Measurements from ENCODE around the gene KLKB1. TPM values are rescaled to one million over a fixed set of nuclear protein-coding genes. Genes with fewer than 3 reads are reported as not detected.
"Not testable (repeated sequence)": the region's sequence is repeated elsewhere in the genome, so short reads cannot be mapped to it uniquely, and the experiment has no call there.

Gene KLKB1
- total RNA-seq, 1 donor from 2014 or later = not detected

GRCh38 chr4:186226521-186227189 lies 652 bp upstream of the KLKB1 start:
- DNase-seq (ENCODE audit: extremely low read depth, low read depth, low spot score) = no peak

DNA sequence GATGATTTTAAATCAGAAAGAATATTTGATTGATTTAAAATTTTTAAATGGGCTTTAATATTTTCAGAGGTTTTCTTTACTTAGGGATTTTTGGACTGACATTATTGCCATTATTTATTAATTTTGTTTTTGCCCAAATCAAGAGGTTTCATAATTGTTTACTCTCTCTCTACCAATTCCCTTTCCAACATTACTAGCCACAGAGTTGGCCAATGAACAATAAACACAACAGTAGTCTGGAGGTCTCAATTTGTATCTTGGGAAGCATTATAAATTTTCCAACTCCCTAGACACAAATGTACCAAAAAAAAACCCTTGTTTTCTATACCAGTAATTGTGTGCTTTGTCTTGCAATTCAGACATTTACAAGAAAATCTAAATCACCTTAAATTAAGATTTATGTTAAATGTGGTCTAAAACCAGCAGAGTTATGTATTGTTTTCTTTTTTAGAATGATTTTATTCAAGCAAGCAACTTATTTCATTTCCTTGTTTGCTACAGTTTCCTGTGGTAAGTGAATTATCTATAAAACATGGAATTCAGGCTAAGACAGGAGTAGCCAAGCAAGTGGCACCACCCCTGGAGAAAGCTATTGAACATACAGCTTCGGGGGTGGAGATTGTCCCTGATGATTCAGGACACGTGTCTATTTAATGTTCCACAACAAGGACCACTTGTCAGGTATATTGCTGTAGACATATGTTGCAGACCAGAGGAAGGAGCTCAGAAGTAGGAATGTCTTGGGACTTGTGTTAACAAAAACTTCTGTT lies 622 bp downstream of the KLKB1 start:
- DNase-seq (ENCODE audit: extremely low read depth, low read depth, low spot score) = no peak

GRCh38 chr4:186228514-186228894 lies 1.2 kb downstream of the KLKB1 start:
- DNase-seq (ENCODE audit: extremely low read depth, low read depth, low spot score) = no peak

- DNase-seq (ENCODE audit: extremely low read depth, low read depth, low spot score) = no peak
These were observed 7.1 kb downstream of the KLKB1 start for GRCh38 chr4:186234367-186234766.

DNA sequence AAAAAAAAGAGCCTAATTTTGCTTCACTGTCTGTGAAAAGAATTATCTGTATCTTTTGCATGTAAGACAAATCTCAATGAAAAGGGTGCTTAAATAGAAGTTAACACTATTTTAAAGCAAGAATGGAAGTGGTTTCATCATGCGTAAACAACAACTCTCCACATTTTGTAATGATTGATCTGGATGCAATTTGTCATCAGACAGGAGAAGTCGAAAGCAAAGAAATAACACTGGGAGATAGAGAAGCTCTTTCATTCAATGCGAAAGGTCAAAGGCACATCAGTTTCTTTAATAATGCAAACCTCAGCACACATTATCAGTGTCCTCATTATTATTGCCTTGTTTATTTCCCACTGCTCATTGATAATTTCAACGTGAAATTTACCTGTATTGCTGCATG lies 8.8 kb downstream of the KLKB1 start:
- DNase-seq (ENCODE audit: extremely low read depth, low read depth, low spot score) = no peak

GRCh38 chr4:186240452-186240847 lies 13.1 kb downstream of the KLKB1 start:
- DNase-seq (ENCODE audit: extremely low read depth, low read depth, low spot score) = no peak

GRCh38 chr4:186240848-186241491 lies 13.7 kb downstream of the KLKB1 start:
- no peak for DNase-seq (ENCODE audit: extremely low read depth, low read depth, low spot score)

DNA sequence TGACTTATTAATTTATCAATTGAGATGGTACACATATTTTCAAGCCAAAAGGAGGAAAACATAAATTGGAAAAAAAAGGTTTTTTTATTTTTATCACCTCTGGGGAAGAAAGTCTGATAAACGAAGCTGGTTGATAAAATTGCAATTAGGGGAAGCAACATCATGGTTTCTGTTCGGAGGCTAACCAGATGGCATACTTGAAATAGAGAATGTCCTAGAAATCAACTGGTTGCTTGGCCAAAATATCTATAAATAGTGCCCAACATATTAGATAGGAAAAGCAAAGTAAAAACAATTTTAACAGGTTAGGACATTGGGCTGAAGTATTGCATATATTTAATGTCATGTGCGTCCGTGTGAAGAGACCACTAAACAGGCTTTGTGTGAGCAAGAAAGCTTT lies 14.3 kb downstream of the KLKB1 start:
- DNase-seq (ENCODE audit: extremely low read depth, low read depth, low spot score) = no peak

- not testable (repeated sequence) for DNase-seq (ENCODE audit: extremely low read depth, low read depth, low spot score)
These were observed 14.7 kb downstream of the KLKB1 start for GRCh38 chr4:186242031-186242430.

DNA sequence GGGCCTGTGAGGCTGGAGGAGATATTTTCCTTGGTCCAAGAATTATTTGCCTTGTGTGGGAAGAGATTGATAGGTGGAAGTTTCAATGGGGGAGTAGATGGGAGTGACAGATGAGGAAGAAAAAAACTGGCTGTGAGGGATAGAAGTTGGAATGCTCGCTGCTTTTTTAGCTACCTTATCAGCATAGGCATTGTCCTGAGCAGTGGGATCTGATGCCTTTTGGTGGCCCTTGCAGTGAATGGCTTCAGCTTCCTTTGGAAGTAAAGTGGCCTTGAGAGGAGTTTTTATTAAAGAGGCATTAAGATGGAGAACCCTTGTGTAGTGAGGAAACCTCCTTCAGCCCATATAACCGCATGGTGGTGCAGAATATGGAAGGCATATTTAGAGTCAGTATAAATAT lies 16.0 kb downstream of the KLKB1 start:
- no peak for DNase-seq (ENCODE audit: extremely low read depth, low read depth, low spot score)

DNA sequence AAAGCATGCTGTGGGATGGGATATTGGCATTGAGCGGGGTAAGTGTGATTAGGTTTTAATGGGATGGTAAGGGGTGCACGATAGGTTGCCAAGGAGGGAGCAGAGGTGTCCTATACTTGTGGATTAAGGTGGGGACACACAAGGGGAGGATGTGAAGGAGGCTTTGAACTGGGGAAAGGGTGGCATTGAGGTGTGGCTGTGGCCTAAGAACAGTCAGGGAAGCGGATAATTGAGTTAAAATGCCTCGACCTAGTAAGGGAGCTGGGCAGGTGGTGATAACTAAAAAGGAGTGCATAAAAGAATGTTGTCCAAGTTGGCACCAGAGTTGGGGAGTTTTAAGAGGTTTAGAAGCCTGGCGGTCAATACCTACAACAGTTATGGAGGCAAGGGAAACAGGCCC lies 17.5 kb downstream of the KLKB1 start:
- no peak for DNase-seq (ENCODE audit: extremely low read depth, low read depth, low spot score)

DNA sequence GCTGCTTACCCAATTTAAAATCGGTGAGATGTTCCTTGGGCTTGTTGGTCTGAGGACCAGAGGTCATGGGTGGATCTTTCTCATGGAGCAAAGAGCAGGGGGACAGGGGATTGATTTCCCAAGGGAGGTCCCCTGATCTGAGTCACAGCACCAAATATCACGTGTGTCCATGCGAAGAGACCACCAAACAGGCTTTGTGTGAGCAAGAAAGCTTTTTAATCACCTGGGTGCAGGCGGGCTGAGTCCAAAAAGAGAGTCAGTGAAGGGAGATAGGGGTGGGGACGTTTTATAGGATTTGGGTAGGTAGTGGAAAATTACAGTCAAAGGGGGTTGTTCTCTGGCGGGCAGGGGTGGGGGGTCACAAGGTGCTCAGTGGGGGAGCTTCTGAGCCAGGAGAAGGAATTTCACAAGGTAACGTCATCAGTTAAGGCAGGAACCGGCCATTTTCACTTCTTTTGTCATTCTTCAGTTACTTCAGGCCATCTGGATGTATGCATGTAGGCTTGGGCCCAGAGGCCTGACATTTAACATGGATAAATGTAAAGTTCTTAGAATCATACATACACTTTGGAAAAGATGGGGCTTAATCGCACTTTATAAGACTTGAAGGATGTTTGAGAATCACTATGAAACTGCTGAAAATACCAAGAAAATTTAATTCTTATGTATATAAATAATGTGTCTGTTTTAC lies 19.9 kb downstream of the KLKB1 start:
- not testable (repeated sequence) for DNase-seq (ENCODE audit: extremely low read depth, low read depth, low spot score)

DNA sequence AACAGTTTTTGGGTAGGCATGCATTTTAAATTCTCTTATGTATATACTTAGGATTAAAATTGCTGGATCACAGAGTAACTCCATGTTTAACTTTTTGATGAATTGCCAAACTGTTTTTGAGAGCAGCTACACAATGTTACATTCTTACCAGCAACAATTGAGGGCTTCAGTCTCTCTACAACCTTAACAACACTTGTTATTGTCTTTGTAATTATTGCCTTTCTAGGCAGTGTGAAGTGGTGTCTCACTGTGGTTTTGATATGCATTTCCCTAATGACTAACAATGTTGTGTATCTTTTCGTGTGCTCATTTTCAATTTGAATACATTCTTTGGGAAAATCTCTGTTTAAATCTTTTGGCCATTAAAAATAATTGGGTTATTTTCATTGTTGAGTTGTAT lies 21.3 kb downstream of the KLKB1 start:
- DNase-seq (ENCODE audit: extremely low read depth, low read depth, low spot score) = no peak

DNA sequence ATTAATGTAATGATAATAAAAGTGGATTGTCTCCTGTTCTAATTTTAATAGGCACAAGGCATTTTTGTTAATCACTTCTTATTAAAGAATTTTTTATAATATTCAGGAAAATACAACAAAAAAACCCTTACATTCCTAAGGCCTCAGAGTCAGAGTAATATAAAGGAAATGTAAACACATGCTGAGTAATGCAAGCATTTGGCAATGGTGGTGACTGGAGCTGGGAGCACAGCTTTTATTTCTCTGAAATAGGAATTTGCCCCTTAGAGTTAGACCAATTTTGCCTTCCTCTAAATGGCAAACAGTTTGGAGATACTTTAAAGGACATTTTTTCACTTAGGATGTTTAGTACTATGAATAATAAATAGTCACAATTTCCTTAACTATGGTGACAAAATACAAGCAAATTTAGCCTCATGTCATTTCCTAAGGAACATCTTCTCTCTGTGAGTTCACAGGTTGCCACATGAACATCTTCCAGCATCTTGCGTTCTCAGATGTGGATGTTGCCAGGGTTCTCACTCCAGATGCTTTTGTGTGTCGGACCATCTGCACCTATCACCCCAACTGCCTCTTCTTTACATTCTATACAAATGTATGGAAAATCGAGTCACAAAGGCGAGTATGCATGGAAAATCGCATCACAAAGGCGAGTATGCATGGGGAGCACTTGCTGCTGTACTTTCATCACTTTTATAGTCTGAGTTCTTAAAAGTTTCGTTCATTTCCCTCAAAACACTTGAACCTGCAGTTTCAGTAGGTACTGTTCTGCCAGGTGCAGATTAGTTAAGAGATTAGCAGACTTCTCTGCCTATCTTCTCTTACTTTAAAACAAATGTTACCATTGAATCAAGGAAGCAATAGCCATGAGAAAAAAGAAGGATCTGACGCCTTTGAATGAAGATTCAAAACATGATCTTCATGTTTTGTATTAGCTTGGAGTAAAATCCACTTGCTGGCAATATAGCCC lies 22.8 kb downstream of the KLKB1 start:
- no peak for DNase-seq (ENCODE audit: extremely low read depth, low read depth, low spot score)

- no peak for DNase-seq (ENCODE audit: extremely low read depth, low read depth, low spot score)
These were observed 23.5 kb downstream of the KLKB1 start for GRCh38 chr4:186250760-186251159.

GRCh38 chr4:186255122-186255521 lies 27.8 kb downstream of the KLKB1 start:
- no peak for DNase-seq (ENCODE audit: extremely low read depth, low read depth, low spot score)

GRCh38 chr4:186258216-186258811 lies 31.0 kb downstream of the KLKB1 start:
- no peak for DNase-seq (ENCODE audit: extremely low read depth, low read depth, low spot score)

- DNase-seq (ENCODE audit: extremely low read depth, low read depth, low spot score) = no peak
These were observed 32.8 kb downstream of the KLKB1 start for GRCh38 chr4:186260117-186260503.

DNA sequence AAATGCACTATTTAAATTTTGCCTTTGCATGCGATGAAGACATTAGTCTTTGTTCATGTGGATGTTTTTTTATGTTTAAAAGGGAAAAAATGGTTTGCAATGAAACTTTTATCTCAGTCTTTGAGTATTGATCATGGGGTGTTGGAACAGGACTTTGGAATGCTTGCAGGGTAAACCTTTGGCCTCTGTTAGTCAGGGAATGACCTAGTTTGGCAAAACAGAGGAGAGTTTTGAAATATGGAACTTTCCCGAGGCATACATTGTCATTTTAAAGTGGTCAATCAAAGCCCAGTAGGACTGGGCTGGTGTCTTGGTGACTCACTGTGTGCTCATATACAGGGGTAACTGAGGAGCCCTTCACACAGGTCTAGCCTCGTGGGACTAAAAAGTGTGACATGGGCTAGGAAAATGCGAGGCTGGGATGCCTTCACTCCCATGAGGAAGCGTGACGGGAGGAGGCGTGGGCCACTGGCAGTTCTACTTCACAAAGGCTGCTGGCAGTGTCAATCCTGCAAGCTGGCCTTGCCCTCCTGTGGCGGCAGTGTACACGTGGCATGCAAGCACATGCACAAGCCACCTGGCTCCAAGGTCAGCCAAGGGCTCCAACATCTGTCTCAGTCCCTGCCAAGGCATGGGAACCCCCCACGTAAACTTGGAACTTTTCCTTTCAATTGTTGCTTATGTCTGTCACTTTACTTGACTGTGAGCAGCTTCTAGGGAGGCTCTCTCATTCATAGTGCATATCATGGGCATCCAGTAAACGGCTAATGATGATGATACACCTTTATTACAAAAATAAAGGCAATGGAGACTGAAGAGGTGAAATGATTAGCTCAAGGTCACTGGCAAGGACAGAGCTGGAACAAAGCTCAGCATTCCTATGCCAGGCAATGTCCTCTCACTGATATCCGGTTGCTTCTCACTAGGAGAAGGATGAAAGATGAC lies 33.5 kb downstream of the KLKB1 start:
- no peak for DNase-seq (ENCODE audit: extremely low read depth, low read depth, low spot score)
